Right atrium auricular region (tissue), 2 donors: Measurements from ENCODE around the gene CADPS. TPM values are rescaled to one million over a fixed set of nuclear protein-coding genes. Genes with fewer than 3 reads are reported as not detected.

Experiments
- DNase-seq: peaks from one replicate; pipeline ENCODE4 v3.0.0-alpha.2; 2019; ENCODE audit warnings: low spot score
- H3K27ac ChIP-seq, 2 donors: fragments of 200-600 bp; sonication (generic); 1 replicate in 1 of 2; 2 replicates in 1 of 2; pipeline ENCODE4 v1.5.1; 2016 to 2019
- H3K27me3 ChIP-seq, 2 donors: fragments of 200-600 bp; sonication (generic); one replicate each; pipeline versions ENCODE4 v1.5.1 to v1.6.0; 2017 to 2019
- H3K36me3 ChIP-seq: fragments of 200-600 bp; sonication (generic); one replicate; pipeline ENCODE4 v1.5.1; 2016
- H3K4me1 ChIP-seq, 2 donors: fragments of 200-600 bp; sonication (generic); one replicate each; pipeline versions ENCODE4 v1.5.1 to v1.6.0; 2017 to 2019
- H3K4me3 ChIP-seq, 2 donors: fragments of 200-600 bp; sonication (generic); 1 replicate in 1 of 2; 2 replicates in 1 of 2; pipeline ENCODE4 v1.5.1; 2017 to 2019; ENCODE audit warnings: mild to moderate bottlenecking in 1 of 2, moderate library complexity in 1 of 2
- H3K9me3 ChIP-seq, 2 donors: fragments of 200-600 bp; sonication (generic); one replicate each; pipeline ENCODE4 v1.5.1; 2019
- CTCF ChIP-seq, 2 donors: fragments of 200-600 bp; sonication (generic); IDR thresholded peaks; one replicate each; pipeline ENCODE4 v1.5.1; 2019; ENCODE audit warnings: antibody characterized with exemption in 2 of 2
- total RNA-seq, 2 donors: library from RNA; depleted of rRNA; stranded (reverse); fragments of >200 nt; gene quantifications; one replicate each; pipeline ENCODE4 v1.1.0, GENCODE V29; 2016

Gene CADPS
- total RNA-seq, 2 donors from 2014 or later = 16.1 to 48.2 TPM

GRCh38 chr3:62672270-62672987 is 202.8 kb downstream of the CADPS start:
- Histone ChIP-seq H3K27ac (peak overlapping the region; percentile 24 to 58), H3K9me3 (no peaks in the 10 kb centered on the region), H3K4me1 (peaks cover 0 to 33% of the 10 kb centered on the region in 2 donors), H3K36me3 (no peaks in the 10 kb centered on the region), H3K4me3 (no peak overlapping the region), H3K27me3 (no peaks in the 10 kb centered on the region)
- TF ChIP-seq CTCF (IDR thresholded peaks at IDR 0.05) = no peak
- DNase-seq = no peak

DNA sequence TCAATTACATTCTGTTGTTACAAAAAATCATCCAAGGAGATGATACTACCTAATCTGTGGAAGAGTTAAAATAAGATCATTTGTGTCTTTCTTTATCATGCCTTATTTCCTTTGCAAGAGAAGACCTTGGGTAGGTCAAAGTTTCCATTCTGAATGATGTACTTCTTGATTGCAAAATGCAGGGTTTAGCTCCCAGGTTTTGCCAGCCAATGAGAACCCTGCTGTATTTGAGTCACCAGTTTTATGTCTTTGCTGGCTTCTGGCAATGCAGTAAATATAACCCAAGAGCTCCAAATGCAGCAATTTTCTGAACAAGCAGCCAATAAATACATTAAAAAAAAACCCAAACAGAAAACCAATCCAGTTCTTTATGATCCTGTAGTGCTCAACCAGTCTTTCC is 204.9 kb downstream of the CADPS start:
- no peak overlapping the region for H3K27ac ChIP-seq
- no peaks in the 10 kb centered on the region for H3K9me3 ChIP-seq
- H3K27me3 ChIP-seq = no peaks in the 10 kb centered on the region
- DNase-seq = no peak
- H3K4me1 ChIP-seq = peaks cover 0 to 39% of the 10 kb centered on the region in 2 donors
- no peaks in the 10 kb centered on the region for H3K36me3 ChIP-seq
- no peak overlapping the region for H3K4me3 ChIP-seq
- no peak for TF ChIP-seq CTCF (IDR thresholded peaks at IDR 0.05)

DNA sequence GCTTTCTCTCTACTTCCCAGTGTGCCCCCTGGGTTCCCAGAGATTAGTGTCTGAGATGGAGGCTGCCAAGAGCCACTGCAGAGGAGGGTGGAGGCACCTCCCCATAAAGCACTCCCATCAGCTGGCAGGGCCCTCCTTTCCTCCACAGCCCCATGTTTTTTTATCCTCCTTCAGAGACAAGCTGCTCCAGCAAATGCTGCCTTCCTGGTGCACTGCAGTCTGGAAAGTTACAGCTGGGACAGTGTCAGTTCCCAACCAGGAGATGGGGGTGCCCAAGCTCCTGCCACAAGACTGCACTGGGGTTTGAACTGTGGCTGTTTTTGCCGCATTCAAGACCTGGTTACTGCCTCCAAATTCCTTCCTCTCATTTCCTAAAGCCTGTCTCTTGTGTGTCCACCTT is 206.1 kb downstream of the CADPS start:
- H3K4me1 ChIP-seq = peaks cover 0 to 39% of the 10 kb centered on the region in 2 donors
- no peak for DNase-seq
- no peaks in the 10 kb centered on the region for H3K9me3 ChIP-seq
- no peak overlapping the region for H3K4me3 ChIP-seq
- TF ChIP-seq CTCF (IDR thresholded peaks at IDR 0.05) = no peak
- no peaks in the 10 kb centered on the region for H3K36me3 ChIP-seq
- H3K27me3 ChIP-seq = no peaks in the 10 kb centered on the region
- H3K27ac ChIP-seq = peak overlapping the region; percentile 4 to 59

DNA sequence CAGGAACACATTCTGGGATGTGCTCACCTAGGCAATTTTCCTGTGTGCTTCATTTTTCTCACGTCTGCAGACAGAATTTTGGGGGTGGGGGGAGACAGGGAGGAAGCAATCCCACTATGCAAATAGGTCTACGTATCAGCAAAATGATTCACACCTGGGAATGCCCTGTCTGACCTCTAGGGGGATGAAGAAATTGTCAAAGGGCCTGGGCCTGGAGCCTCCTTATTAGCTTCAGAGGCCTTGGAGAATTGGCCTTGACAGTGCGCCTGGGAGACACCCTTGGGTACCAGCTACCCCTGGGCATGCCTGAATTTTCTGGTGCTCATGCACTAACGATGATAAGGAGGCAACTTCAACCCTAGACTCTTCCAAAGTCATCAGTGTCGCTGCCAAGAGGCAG is 207.5 kb downstream of the CADPS start:
- no peak for TF ChIP-seq CTCF (IDR thresholded peaks at IDR 0.05)
- peak overlapping the region in 1 of 2 donors; percentile 36 for H3K27ac ChIP-seq
- H3K9me3 ChIP-seq = no peaks in the 10 kb centered on the region
- no peak overlapping the region for H3K4me3 ChIP-seq
- peaks cover 0 to 38% of the 10 kb centered on the region in 2 donors for H3K4me1 ChIP-seq
- H3K27me3 ChIP-seq = no peaks in the 10 kb centered on the region
- no peak for DNase-seq
- no peaks in the 10 kb centered on the region for H3K36me3 ChIP-seq

DNA sequence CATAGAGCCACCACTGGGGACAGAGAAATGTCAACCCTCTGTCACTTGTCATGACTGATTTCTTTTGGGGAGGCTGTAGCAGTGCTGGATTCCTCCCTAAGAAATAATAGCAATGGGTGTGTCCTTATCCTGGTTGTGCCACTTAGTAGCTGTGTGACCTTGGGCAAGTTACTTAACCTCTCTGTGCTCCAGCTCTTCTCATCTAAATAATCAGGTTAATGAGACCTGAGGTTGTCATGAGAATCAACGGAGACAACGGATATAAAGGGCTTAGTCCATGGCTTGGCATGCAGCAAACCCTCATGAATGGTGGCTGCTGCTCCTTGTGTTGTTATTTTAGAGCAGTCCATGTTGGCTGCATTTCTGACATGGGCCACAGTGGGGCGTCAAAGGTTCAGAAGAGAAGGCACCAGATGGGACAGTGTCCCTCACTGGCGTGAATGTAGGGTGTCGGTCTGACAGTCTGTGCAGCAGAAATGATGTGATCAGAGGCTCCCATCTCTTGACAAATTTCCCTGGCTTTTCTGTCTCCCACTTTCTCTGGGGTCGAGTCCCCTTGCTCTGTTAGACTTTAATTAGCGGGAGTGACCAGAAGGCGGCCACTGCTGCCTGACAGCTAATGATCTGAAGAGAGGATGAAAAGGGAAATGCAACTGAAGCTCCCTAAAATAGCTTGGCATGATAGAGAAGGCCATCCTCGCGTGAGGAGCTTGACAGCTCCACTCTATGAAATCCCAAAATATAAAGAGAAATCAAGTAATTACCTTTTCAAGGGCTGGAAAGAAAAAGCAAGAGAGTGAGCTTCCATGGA is 209.4 kb downstream of the CADPS start:
- no peak overlapping the region for H3K4me3 ChIP-seq
- H3K9me3 ChIP-seq = no peaks in the 10 kb centered on the region
- peak; percentile 35 to 80 for TF ChIP-seq CTCF (IDR thresholded peaks at IDR 0.05)
- peak overlapping the region; percentile 42 to 67 for H3K27ac ChIP-seq
- DNase-seq = peak; percentile 75
- no peaks in the 10 kb centered on the region for H3K36me3 ChIP-seq
- H3K27me3 ChIP-seq = no peaks in the 10 kb centered on the region
- H3K4me1 ChIP-seq = peaks cover 0 to 40% of the 10 kb centered on the region in 2 donors
